SK-N-SH (cell line): Measurements from ENCODE around the gene DNPH1.

ENCODE experiments used
- EP300 ChIP-seq, 2 experiments: IDR thresholded peaks; 2 replicates each; pipeline versions ENCODE4 v1.4.0 to v1.6.1; 2012; ENCODE audit warnings: borderline replicate concordance in 1 of 2, low read depth in 1 of 2, low read length in 1 of 2
- EZH2phosphoT487 ChIP-seq: fragments of 200-600 bp; sonication (generic); IDR thresholded peaks from 2 replicates; pipeline ENCODE4 v1.6.1; 2017; ENCODE audit warnings: low read depth, mixed run types, mild to moderate bottlenecking, antibody characterized with exemption, moderate library complexity, borderline replicate concordance
- FOXJ3 ChIP-seq: sonication (generic); formaldehyde crosslinking; IDR thresholded peaks from 2 replicates; pipeline ENCODE4 v1.5.1; 2020; ENCODE audit warnings: mild to moderate bottlenecking, missing genetic modification reagents
- NFIC ChIP-seq: IDR thresholded peaks from 2 replicates; pipeline ENCODE4 v1.4.0; 2012; ENCODE audit warnings: borderline replicate concordance
- RFX5 ChIP-seq: IDR thresholded peaks from 2 replicates; pipeline ENCODE4 v1.6.1; 2012; ENCODE audit warnings: mild to moderate bottlenecking, improper control_type of control experiment, low read length
- RXRA ChIP-seq: IDR thresholded peaks from 2 replicates; pipeline ENCODE4 v1.4.0; 2012; ENCODE audit warnings: low read depth, mild to moderate bottlenecking, borderline replicate concordance
- SIN3A ChIP-seq: IDR thresholded peaks from 2 replicates; pipeline ENCODE4 v1.6.1; 2012; ENCODE audit warnings: low read depth, mild to moderate bottlenecking, low read length, moderate library complexity, borderline replicate concordance
- TCF12 ChIP-seq: IDR thresholded peaks from 2 replicates; pipeline ENCODE4 v1.4.0; 2012
- USF1 ChIP-seq: IDR thresholded peaks from 2 replicates; pipeline ENCODE4 v1.4.0; 2012; ENCODE audit warnings: low read depth, borderline replicate concordance
- TF ChIP-seq, protein P1 (sequence below): fragments of 200-600 bp; sonication (generic); IDR thresholded peaks from 2 replicates; pipeline ENCODE4 v1.6.1; 2017; ENCODE audit warnings: antibody characterized with exemption, mild to moderate bottlenecking, moderate library complexity
- TF ChIP-seq, protein P2 (sequence below): IDR thresholded peaks from 2 replicates; pipeline ENCODE4 v1.6.1; 2012; ENCODE audit warnings: mild to moderate bottlenecking, low read depth, low read length, moderate library complexity

DNA sequence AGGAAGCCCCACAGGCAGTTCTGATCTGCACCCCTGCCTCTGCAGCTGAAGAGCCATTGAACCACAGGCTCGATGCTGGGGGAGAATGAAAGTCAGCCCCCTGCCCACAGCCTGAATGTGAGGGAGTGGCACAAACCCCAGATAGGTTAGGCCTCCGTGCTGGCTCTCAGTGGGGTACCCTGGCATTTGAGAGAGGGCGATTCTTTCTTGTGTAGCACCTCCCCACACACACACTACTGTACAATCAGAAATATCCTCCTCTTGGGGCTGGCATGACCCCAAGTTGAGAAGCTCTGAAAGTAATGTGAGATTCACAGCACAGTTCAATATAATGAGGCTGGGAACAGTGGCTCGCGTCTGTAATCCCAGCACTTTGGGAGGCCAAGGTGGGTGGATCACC is 31.9 kb upstream of the DNPH1 start:
- TF ChIP-seq TCF12, result no peak
- TF ChIP-seq, protein P1, sequence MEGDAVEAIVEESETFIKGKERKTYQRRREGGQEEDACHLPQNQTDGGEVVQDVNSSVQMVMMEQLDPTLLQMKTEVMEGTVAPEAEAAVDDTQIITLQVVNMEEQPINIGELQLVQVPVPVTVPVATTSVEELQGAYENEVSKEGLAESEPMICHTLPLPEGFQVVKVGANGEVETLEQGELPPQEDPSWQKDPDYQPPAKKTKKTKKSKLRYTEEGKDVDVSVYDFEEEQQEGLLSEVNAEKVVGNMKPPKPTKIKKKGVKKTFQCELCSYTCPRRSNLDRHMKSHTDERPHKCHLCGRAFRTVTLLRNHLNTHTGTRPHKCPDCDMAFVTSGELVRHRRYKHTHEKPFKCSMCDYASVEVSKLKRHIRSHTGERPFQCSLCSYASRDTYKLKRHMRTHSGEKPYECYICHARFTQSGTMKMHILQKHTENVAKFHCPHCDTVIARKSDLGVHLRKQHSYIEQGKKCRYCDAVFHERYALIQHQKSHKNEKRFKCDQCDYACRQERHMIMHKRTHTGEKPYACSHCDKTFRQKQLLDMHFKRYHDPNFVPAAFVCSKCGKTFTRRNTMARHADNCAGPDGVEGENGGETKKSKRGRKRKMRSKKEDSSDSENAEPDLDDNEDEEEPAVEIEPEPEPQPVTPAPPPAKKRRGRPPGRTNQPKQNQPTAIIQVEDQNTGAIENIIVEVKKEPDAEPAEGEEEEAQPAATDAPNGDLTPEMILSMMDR, result no peak
- TF ChIP-seq EP300 (IDR thresholded peaks at IDR 0.05; ENCODE audit: borderline replicate concordance in 1 of 2, low read depth in 1 of 2, low read length in 1 of 2), result no peak
- TF ChIP-seq FOXJ3 (CRISPR knock-in tag), result no peak
- TF ChIP-seq, protein P2, sequence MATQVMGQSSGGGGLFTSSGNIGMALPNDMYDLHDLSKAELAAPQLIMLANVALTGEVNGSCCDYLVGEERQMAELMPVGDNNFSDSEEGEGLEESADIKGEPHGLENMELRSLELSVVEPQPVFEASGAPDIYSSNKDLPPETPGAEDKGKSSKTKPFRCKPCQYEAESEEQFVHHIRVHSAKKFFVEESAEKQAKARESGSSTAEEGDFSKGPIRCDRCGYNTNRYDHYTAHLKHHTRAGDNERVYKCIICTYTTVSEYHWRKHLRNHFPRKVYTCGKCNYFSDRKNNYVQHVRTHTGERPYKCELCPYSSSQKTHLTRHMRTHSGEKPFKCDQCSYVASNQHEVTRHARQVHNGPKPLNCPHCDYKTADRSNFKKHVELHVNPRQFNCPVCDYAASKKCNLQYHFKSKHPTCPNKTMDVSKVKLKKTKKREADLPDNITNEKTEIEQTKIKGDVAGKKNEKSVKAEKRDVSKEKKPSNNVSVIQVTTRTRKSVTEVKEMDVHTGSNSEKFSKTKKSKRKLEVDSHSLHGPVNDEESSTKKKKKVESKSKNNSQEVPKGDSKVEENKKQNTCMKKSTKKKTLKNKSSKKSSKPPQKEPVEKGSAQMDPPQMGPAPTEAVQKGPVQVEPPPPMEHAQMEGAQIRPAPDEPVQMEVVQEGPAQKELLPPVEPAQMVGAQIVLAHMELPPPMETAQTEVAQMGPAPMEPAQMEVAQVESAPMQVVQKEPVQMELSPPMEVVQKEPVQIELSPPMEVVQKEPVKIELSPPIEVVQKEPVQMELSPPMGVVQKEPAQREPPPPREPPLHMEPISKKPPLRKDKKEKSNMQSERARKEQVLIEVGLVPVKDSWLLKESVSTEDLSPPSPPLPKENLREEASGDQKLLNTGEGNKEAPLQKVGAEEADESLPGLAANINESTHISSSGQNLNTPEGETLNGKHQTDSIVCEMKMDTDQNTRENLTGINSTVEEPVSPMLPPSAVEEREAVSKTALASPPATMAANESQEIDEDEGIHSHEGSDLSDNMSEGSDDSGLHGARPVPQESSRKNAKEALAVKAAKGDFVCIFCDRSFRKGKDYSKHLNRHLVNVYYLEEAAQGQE, result no peak
- TF ChIP-seq RFX5, result no peak
- no peak for TF ChIP-seq NFIC
- no peak for TF ChIP-seq RXRA
- no peak for TF ChIP-seq EZH2phosphoT487
- TF ChIP-seq SIN3A, result no peak
- no peak for TF ChIP-seq USF1
